ENCODE data around the gene PGA3.

The PGA3 gene

DNA sequence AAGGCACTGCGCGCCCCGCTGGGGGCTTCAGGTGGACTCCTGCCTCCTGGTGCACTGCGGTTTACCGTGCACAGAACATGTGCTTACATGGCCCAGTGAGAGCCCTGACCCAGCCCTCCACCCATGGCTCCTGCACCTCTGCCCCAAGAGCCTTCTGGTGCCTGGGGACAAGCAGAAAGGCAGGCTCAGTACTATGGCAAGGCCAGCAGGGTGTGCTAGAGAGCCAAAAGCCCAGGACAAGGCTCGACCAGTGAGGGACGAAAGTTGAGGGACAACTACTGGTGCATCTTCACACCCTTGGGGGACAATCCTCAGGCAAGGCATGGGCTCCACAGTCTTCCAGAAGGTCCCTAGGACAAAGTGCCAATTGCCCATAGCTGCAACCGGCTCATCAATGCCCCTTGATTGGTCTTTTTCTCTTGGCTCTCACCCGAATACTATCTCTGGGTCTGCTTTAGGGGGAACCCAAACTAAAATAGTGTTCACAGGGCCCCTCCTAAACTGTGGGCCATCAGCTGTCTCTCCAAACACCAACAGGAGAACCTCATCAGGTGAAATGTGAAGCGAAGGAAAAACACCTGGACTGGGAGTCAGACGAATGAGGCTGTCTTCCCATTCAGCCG lies 51.2 kb downstream of the PGA3 start:
- TF ChIP-seq, protein P1, sequence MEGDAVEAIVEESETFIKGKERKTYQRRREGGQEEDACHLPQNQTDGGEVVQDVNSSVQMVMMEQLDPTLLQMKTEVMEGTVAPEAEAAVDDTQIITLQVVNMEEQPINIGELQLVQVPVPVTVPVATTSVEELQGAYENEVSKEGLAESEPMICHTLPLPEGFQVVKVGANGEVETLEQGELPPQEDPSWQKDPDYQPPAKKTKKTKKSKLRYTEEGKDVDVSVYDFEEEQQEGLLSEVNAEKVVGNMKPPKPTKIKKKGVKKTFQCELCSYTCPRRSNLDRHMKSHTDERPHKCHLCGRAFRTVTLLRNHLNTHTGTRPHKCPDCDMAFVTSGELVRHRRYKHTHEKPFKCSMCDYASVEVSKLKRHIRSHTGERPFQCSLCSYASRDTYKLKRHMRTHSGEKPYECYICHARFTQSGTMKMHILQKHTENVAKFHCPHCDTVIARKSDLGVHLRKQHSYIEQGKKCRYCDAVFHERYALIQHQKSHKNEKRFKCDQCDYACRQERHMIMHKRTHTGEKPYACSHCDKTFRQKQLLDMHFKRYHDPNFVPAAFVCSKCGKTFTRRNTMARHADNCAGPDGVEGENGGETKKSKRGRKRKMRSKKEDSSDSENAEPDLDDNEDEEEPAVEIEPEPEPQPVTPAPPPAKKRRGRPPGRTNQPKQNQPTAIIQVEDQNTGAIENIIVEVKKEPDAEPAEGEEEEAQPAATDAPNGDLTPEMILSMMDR (IDR thresholded peaks at IDR 0.05; ENCODE audit: insufficient read depth, low read length, missing control alignments), result peak; percentile 95
- no peak overlapping the region for H3K4me3 ChIP-seq (ENCODE audit: low read depth, low read length)
- POLR2A ChIA-PET, result no interaction called here
- CTCF ChIA-PET, result interaction anchor here (0.6 to 6.1 kb wide), 29 partner anchors 12 to 339 kb away, joined by 3 to 99 read pairs (median 5); partner anchors contain the start of genes TMEM216 and VWCE
- no peak for DNase-seq (ENCODE audit: low read depth, low spot score)

DNA sequence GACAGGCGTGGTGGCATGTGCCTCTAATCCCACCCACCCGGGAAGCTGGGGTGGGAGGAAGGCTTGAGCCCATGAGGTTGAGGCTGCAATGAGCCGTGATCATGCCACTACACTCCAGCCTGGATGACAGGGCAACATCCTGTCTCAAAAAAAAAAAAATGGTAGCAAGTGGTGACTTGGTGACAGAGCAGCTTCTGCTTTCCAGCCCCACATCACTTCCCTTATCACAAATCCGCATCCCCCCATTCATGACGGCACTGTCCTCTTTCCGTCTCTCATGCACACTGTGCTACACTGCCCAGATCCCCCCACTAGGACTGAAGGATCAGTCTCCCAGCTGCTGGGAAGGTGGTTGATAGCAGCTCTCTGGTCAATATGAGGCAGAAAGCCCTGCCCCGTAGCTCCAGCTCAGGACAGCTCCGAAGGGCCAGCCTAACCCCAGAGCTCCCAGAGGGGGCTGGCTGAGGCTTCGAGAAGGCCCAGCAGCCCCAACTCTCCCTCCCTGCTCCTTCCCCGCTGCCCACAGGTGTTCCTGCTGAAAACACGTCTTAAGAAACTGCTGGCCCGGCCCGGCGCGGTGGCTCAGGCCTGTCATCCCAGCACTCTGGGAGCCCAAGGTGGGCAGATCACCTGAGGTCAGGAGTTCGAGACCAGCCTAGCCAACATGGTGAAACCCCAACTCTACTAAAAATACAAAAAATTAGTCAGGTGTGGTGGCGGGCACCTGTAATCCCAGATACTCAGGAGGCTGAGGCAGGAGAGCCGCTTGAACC lies 53.6 kb downstream of the PGA3 start:
- H3K4me3 ChIP-seq (ENCODE audit: low read depth, low read length), result no peak overlapping the region
- TF ChIP-seq, protein P1 (IDR thresholded peaks at IDR 0.05; ENCODE audit: insufficient read depth, low read length, missing control alignments), result no peak
- CTCF ChIA-PET, result interaction anchor here (1.0 to 6.1 kb wide), 3 partner anchors 38 to 136 kb away, joined by 3 to 55 read pairs (median 3); partner anchors contain the start of genes TMEM216 and VWCE
- DNase-seq (ENCODE audit: low read depth, low spot score), result no peak
- POLR2A ChIA-PET, result no interaction called here

DNA sequence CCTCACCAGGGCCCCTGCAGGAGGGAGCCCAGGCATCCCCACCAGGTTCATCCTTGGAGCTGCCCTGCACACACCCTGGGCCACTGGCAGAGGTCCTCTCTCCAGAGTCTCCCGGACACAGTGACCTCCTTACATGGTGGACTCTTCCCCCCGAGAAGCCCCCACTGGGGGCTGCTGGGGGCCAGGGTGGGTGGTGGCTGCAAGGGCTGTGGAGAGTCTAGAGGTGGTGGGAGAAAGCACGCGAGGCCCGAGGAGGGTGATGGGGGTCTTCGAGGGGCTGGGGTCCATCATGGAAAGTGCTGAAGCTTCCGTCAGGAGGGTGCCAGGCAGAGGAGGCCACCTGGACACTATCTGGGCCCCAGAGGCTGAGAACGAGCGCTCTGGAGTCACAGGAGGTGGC lies 55.2 kb downstream of the PGA3 start:
- TF ChIP-seq, protein P1 (IDR thresholded peaks at IDR 0.05; ENCODE audit: insufficient read depth, low read length, missing control alignments), result no peak
- ChIA-PET CTCF (no interaction called here), POLR2A (no interaction called here)
- DNase-seq (ENCODE audit: low read depth, low spot score), result no peak
- H3K4me3 ChIP-seq (ENCODE audit: low read depth, low read length), result no peak overlapping the region

DNA sequence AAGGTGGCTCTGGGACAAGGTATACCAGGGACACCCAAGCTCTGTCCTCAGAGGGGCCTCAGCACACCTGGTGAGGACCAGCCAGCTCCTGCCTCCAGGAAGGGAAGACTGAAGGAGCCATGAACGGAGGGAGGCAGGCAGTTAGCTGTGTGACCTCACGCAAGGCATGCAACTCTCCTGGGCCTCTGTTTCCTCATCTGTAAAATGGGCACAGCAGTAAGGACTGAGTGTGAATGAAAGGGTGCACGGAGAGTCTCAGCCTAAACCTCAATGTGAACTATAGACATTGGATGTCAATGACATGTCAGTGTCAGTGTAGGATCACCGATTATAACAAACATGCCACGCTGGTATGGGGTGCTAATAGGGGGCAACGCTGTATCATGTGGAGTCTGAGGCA lies 56.0 kb downstream of the PGA3 start:
- CTCF ChIA-PET, result no interaction called here
- POLR2A ChIA-PET, result no interaction called here

More for the DNA sequence above, 56.0 kb downstream of the PGA3 start:
- DNase-seq (ENCODE audit: low read depth, low spot score), result no peak
- TF ChIP-seq, protein P1 (IDR thresholded peaks at IDR 0.05; ENCODE audit: insufficient read depth, low read length, missing control alignments), result no peak
- no peak overlapping the region for H3K4me3 ChIP-seq (ENCODE audit: low read depth, low read length)

All from AG04449 (cell line).